A549 (cell line): ENCODE results near the gene LINGO3.

ENCODE experiments used
- RARB ChIP-seq: fragments of 250-450 bp; sonication (Bioruptor Pico); IDR thresholded peaks from 2 replicates; pipeline ENCODE4 v1.8.0; 2021; ENCODE audit warnings: mild to moderate bottlenecking, moderate library complexity
- ZSCAN20 ChIP-seq: fragments of 250-450 bp; sonication (Bioruptor Pico); IDR thresholded peaks from 2 replicates; pipeline ENCODE4 v1.8.0; 2022; ENCODE audit warnings: mild to moderate bottlenecking, moderate library complexity

- TF ChIP-seq ZSCAN20 (CRISPR knock-in tag) (no peak), RARB (CRISPR knock-in tag) (no peak)
These were observed 12.1 kb upstream of the LINGO3 start for GRCh38 chr19:2320049-2320448.
